ENCODE data around the gene FYCO1.
A peak's percentile ranks its signal among the peaks of the same experiment; 100 is the strongest.

The FYCO1 gene

GRCh38 chr3:45923755-45924154 is 71.9 kb downstream of the FYCO1 start:
- ATAC-seq (ENCODE audit: low read depth), result no peak
- H3K27ac Mint-ChIP-seq, result no peak overlapping the region
- H3K9me3 Mint-ChIP-seq, result no peaks in the 10 kb centered on the region
- H3K36me3 Mint-ChIP-seq, result peaks cover 32% of the 10 kb centered on the region
- H3K4me3 Mint-ChIP-seq, result no peak overlapping the region
- no peaks in the 10 kb centered on the region for H3K27me3 Mint-ChIP-seq
- H3K4me1 Mint-ChIP-seq, result no peaks in the 10 kb centered on the region
- no peak for DNase-seq (ENCODE audit: low spot score in 2 of 2)

GRCh38 chr3:45922950-45923590 is 72.6 kb downstream of the FYCO1 start:
- ATAC-seq (ENCODE audit: low read depth), result no peak
- H3K27ac Mint-ChIP-seq, result no peak overlapping the region
- no peak overlapping the region for H3K4me3 Mint-ChIP-seq
- DNase-seq (ENCODE audit: low spot score in 2 of 2), result no peak
- H3K27me3 Mint-ChIP-seq, result no peaks in the 10 kb centered on the region
- peaks cover 31% of the 10 kb centered on the region for H3K36me3 Mint-ChIP-seq
- H3K9me3 Mint-ChIP-seq, result no peaks in the 10 kb centered on the region
- no peaks in the 10 kb centered on the region for H3K4me1 Mint-ChIP-seq

GRCh38 chr3:45922039-45922326 is 73.6 kb downstream of the FYCO1 start:
- peaks cover 26% of the 10 kb centered on the region for H3K36me3 Mint-ChIP-seq

GRCh38 chr3:45921158-45922038 is 74.2 kb downstream of the FYCO1 start:
- no peaks in the 10 kb centered on the region for H3K4me1 Mint-ChIP-seq
- no peak for ATAC-seq (ENCODE audit: low read depth)
- DNase-seq (ENCODE audit: low spot score in 2 of 2), result no peak
- no peaks in the 10 kb centered on the region for H3K27me3 Mint-ChIP-seq
- H3K27ac Mint-ChIP-seq, result no peak overlapping the region
- peaks cover 25% of the 10 kb centered on the region for H3K36me3 Mint-ChIP-seq
- H3K4me3 Mint-ChIP-seq, result no peak overlapping the region
- H3K9me3 Mint-ChIP-seq, result no peaks in the 10 kb centered on the region

More at GRCh38 chr3:45922039-45922326, 73.6 kb downstream of the FYCO1 start:
- no peaks in the 10 kb centered on the region for H3K9me3 Mint-ChIP-seq
- no peaks in the 10 kb centered on the region for H3K27me3 Mint-ChIP-seq
- H3K27ac Mint-ChIP-seq, result no peak overlapping the region
- ATAC-seq (ENCODE audit: low read depth) (no peak), DNase-seq (ENCODE audit: low spot score in 2 of 2) (no peak)
- H3K4me3 Mint-ChIP-seq, result no peak overlapping the region
- no peaks in the 10 kb centered on the region for H3K4me1 Mint-ChIP-seq

- no peak overlapping the region for H3K4me3 Mint-ChIP-seq
- H3K27me3 Mint-ChIP-seq, result no peaks in the 10 kb centered on the region
- no peak overlapping the region for H3K27ac Mint-ChIP-seq
- ATAC-seq (ENCODE audit: low read depth), result no peak
- DNase-seq (ENCODE audit: low spot score in 2 of 2), result no peak
- no peaks in the 10 kb centered on the region for H3K9me3 Mint-ChIP-seq
- H3K36me3 Mint-ChIP-seq, result peaks cover 9% of the 10 kb centered on the region
- H3K4me1 Mint-ChIP-seq, result peaks cover 5% of the 10 kb centered on the region
Measured at GRCh38 chr3:45917146-45917898, 78.3 kb downstream of the FYCO1 start.

- Mint-ChIP-seq H3K4me3 (peak overlapping the region; percentile 73), H3K9me3 (no peaks in the 10 kb centered on the region), H3K27ac (peak overlapping the region; percentile 41), H3K4me1 (peaks cover 5% of the 10 kb centered on the region), H3K36me3 (peaks cover 5% of the 10 kb centered on the region), H3K27me3 (no peaks in the 10 kb centered on the region)
- DNase-seq (ENCODE audit: low spot score in 2 of 2), result no peak
- peak; percentile 77 for ATAC-seq (ENCODE audit: low read depth)
Measured at GRCh38 chr3:45915518-45916231, 79.9 kb downstream of the FYCO1 start.

GRCh38 chr3:45915059-45915439 is 80.6 kb downstream of the FYCO1 start:
- Mint-ChIP-seq H3K27ac (no peak overlapping the region), H3K36me3 (peaks cover 5% of the 10 kb centered on the region), H3K4me1 (peaks cover 8% of the 10 kb centered on the region), H3K9me3 (no peaks in the 10 kb centered on the region), H3K4me3 (peak overlapping the region; percentile 73), H3K27me3 (no peaks in the 10 kb centered on the region)
- DNase-seq (ENCODE audit: low spot score in 2 of 2) (no peak), ATAC-seq (ENCODE audit: low read depth) (no peak)

GRCh38 chr3:45914362-45915058 is 81.1 kb downstream of the FYCO1 start:
- DNase-seq (ENCODE audit: low spot score in 2 of 2), result no peak
- Mint-ChIP-seq H3K9me3 (no peaks in the 10 kb centered on the region), H3K27me3 (no peaks in the 10 kb centered on the region), H3K27ac (no peak overlapping the region), H3K4me3 (no peak overlapping the region), H3K4me1 (peaks cover 12% of the 10 kb centered on the region), H3K36me3 (peaks cover 5% of the 10 kb centered on the region)
- ATAC-seq (ENCODE audit: low read depth), result no peak

GRCh38 chr3:45912435-45912834 is 83.2 kb downstream of the FYCO1 start:
- H3K9me3 Mint-ChIP-seq, result no peaks in the 10 kb centered on the region
- H3K27me3 Mint-ChIP-seq, result no peaks in the 10 kb centered on the region
- no peak overlapping the region for H3K4me3 Mint-ChIP-seq
- no peak overlapping the region for H3K27ac Mint-ChIP-seq
- ATAC-seq (ENCODE audit: low read depth) (no peak), DNase-seq (ENCODE audit: low spot score in 2 of 2) (no peak)
- peaks cover 5% of the 10 kb centered on the region for H3K36me3 Mint-ChIP-seq
- H3K4me1 Mint-ChIP-seq, result peaks cover 16% of the 10 kb centered on the region

- Mint-ChIP-seq H3K9me3 (no peaks in the 10 kb centered on the region), H3K36me3 (peaks cover 5% of the 10 kb centered on the region), H3K27ac (no peak overlapping the region), H3K4me1 (peaks cover 18% of the 10 kb centered on the region), H3K27me3 (no peaks in the 10 kb centered on the region), H3K4me3 (no peak overlapping the region)
- ATAC-seq (ENCODE audit: low read depth), result no peak
- DNase-seq (ENCODE audit: low spot score in 2 of 2), result no peak
Measured at GRCh38 chr3:45911511-45912226, 84.0 kb downstream of the FYCO1 start.

GRCh38 chr3:45910892-45911291 is 84.7 kb downstream of the FYCO1 start:
- Mint-ChIP-seq H3K27ac (no peak overlapping the region), H3K36me3 (peaks cover 5% of the 10 kb centered on the region), H3K4me1 (peaks cover 15% of the 10 kb centered on the region), H3K27me3 (no peaks in the 10 kb centered on the region), H3K9me3 (no peaks in the 10 kb centered on the region), H3K4me3 (no peak overlapping the region)
- DNase-seq (ENCODE audit: low spot score in 2 of 2) (no peak), ATAC-seq (ENCODE audit: low read depth) (no peak)

GRCh38 chr3:45909542-45909941 is 86.1 kb downstream of the FYCO1 start:
- H3K27me3 Mint-ChIP-seq, result no peaks in the 10 kb centered on the region
- no peaks in the 10 kb centered on the region for H3K9me3 Mint-ChIP-seq
- H3K4me3 Mint-ChIP-seq, result no peak overlapping the region
- peaks cover 23% of the 10 kb centered on the region for H3K4me1 Mint-ChIP-seq
- DNase-seq (ENCODE audit: low spot score in 2 of 2), result no peak
- ATAC-seq (ENCODE audit: low read depth), result no peak
- no peak overlapping the region for H3K27ac Mint-ChIP-seq
- H3K36me3 Mint-ChIP-seq, result peaks cover 5% of the 10 kb centered on the region

GRCh38 chr3:45908761-45909160 is 86.9 kb downstream of the FYCO1 start:
- Mint-ChIP-seq H3K9me3 (no peaks in the 10 kb centered on the region), H3K4me1 (peaks cover 23% of the 10 kb centered on the region), H3K4me3 (no peak overlapping the region), H3K36me3 (peaks cover 5% of the 10 kb centered on the region), H3K27me3 (no peaks in the 10 kb centered on the region), H3K27ac (no peak overlapping the region)
- ATAC-seq (ENCODE audit: low read depth) (no peak), DNase-seq (ENCODE audit: low spot score in 2 of 2) (no peak)

Data from memory B cell (primary cell).